Adipocyte (in vitro differentiated cells): ENCODE data around the gene TAPT1.
"Not testable (repeated sequence)": the region's sequence is repeated elsewhere in the genome, so short reads cannot be mapped to it uniquely, and the experiment has no call there.

Source experiments
- DNase-seq: peaks from one replicate; pipeline ENCODE4 v3.0.0-alpha.2; 2015; ENCODE audit warnings: low read depth
- H3K27me3 ChIP-seq: replicated peaks from 2 replicates; pipeline ENCODE4 v1.7.0; 2013; ENCODE audit warnings: mild to moderate bottlenecking, low read length, moderate library complexity; ENCODE audit not compliant: control insufficient read depth, insufficient read depth
- H3K36me3 ChIP-seq: 2 replicates; pipeline ENCODE4 v1.7.0; 2013; ENCODE audit warnings: low read length, mild to moderate bottlenecking, moderate library complexity; ENCODE audit not compliant: control insufficient read depth, insufficient read depth, severe bottlenecking
- H3K4me1 ChIP-seq: 2 replicates; pipeline ENCODE4 v1.7.0; 2013; ENCODE audit warnings: mild to moderate bottlenecking, low read length, moderate library complexity; ENCODE audit not compliant: control insufficient read depth, insufficient read depth
- H3K4me3 ChIP-seq: 2 replicates; pipeline ENCODE4 v1.7.0; 2013; ENCODE audit warnings: mild to moderate bottlenecking, low read length, moderate library complexity
- H3K9ac ChIP-seq: 2 replicates; pipeline ENCODE4 v1.7.0; 2013; ENCODE audit warnings: mild to moderate bottlenecking, low read length, moderate library complexity
- H3K9me3 ChIP-seq: 2 replicates; pipeline ENCODE4 v1.7.0; 2013; ENCODE audit warnings: mild to moderate bottlenecking, low read length, moderate library complexity; ENCODE audit not compliant: control insufficient read depth

The TAPT1 gene

DNA sequence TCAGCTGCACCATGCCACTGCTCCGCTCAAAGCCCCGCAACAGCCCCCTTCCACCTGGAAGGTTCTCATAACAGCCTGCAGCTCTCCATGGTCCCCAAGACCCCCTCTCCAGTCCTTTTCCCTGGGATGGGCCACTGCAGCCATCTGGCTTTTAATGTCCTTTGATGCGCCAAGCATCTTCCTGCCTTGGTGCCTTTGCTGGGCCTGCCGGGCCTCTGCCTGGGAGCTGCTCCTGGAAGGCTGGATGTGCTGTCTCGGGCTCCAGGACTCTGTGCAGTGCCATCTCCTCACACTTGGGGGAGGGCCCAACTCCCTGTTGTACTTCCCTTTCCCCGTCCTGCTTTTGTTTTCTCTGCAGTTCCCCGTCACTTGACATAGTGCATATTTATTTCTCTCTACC, 60.3 kb downstream of the TAPT1 start:
- Histone ChIP-seq H3K4me3 (no peak overlapping the region), H3K4me1 (peaks cover 5% of the 10 kb centered on the region), H3K27me3 (no peaks in the 10 kb centered on the region), H3K9me3 (no peaks in the 10 kb centered on the region), H3K9ac (no peak overlapping the region), H3K36me3 (peaks cover 75% of the 10 kb centered on the region)
- DNase-seq: no peak

- Histone ChIP-seq H3K4me3 (no peak overlapping the region), H3K36me3 (peaks cover 48% of the 10 kb centered on the region), H3K9me3 (no peaks in the 10 kb centered on the region), H3K4me1 (peaks cover 6% of the 10 kb centered on the region), H3K9ac (no peak overlapping the region), H3K27me3 (no peaks in the 10 kb centered on the region)
- DNase-seq: no peak
Measured at GRCh38 chr4:16162891-16163290, 63.4 kb downstream of the TAPT1 start.

DNA sequence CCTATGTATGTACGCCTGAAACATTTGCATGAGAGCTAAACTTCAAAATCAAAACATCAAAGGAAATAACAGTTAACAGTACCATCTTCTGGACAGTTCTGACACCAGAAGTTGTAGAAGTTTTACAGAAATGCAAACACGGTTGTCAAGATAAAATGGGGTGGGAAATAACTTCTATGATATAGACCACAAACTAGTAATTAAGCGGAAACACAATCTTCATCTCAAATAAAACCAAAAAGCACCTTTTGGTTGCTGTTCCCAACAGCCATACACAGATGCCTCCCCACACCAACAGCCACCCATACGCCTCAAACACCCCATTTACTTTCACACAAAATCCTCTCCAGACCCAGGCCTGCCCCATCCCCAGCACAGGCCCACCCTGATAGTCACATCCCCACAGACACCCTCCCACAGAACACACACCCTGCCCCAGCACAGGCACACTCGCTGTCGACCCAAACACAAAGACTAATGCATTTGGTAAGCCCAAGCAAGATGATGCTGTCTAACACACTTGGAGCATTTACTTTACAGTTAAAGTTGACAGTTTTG, 64.3 kb downstream of the TAPT1 start:
- Histone ChIP-seq H3K9ac (no peak overlapping the region), H3K4me3 (no peak overlapping the region), H3K9me3 (no peaks in the 10 kb centered on the region), H3K4me1 (peaks cover 11% of the 10 kb centered on the region), H3K36me3 (peaks cover 44% of the 10 kb centered on the region), H3K27me3 (no peaks in the 10 kb centered on the region)
- no peak for DNase-seq

GRCh38 chr4:16160457-16160856, 65.8 kb downstream of the TAPT1 start:
- H3K4me3 ChIP-seq: no peak overlapping the region
- no peaks in the 10 kb centered on the region for H3K27me3 ChIP-seq
- H3K36me3 ChIP-seq: peaks cover 31% of the 10 kb centered on the region
- no peak for DNase-seq
- H3K9ac ChIP-seq: no peak overlapping the region
- H3K9me3 ChIP-seq: no peaks in the 10 kb centered on the region
- peaks cover 11% of the 10 kb centered on the region for H3K4me1 ChIP-seq

DNA sequence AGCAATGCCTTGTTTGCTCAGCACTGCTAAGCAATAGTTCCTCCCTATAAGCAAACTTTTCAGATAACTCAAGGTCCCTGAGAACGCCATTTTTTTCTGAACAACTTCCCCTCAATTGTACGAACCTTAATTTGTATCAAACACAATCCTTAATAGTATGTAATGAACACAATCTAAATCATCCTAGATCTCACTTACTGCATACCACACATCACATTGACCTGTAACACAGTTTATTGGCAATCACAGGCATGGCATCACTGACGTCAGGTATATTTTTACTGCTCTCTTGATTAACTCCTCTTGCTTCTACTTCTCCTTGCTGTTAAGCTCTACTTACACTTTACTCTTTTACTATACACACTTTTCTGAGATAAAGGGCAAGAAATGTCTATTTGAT, 67.0 kb downstream of the TAPT1 start:
- Histone ChIP-seq H3K9me3 (no peaks in the 10 kb centered on the region), H3K4me3 (no peak overlapping the region), H3K36me3 (peaks cover 21% of the 10 kb centered on the region), H3K27me3 (no peaks in the 10 kb centered on the region), H3K9ac (no peak overlapping the region), H3K4me1 (peaks cover 11% of the 10 kb centered on the region)
- DNase-seq: no peak

DNA sequence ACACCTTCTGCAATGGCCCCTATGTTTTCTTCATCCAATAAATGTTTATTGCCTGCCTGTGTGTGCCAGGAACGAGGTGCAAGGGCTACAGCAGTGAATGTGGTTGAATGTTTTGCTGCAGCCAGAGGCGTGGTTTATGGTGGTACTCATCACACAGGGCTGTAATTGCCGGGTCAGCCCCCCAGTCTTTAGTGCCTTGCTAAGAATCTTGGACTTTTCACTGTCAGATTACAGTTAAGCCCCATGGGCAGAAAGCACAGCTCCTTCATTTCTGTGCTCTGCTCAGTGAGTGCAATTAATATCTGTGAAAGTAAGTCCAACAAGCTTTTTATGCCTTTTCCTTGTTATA, 67.8 kb downstream of the TAPT1 start:
- no peak overlapping the region for H3K4me3 ChIP-seq
- H3K4me1 ChIP-seq: peaks cover 11% of the 10 kb centered on the region
- peaks cover 13% of the 10 kb centered on the region for H3K36me3 ChIP-seq
- no peak for DNase-seq
- no peak overlapping the region for H3K9ac ChIP-seq
- H3K9me3 ChIP-seq: no peaks in the 10 kb centered on the region
- no peaks in the 10 kb centered on the region for H3K27me3 ChIP-seq

GRCh38 chr4:16157609-16158503, 68.4 kb downstream of the TAPT1 start:
- H3K9ac ChIP-seq: no peak overlapping the region
- DNase-seq: peak; percentile 38
- no peaks in the 10 kb centered on the region for H3K27me3 ChIP-seq
- H3K4me3 ChIP-seq: no peak overlapping the region
- peaks cover 7% of the 10 kb centered on the region for H3K36me3 ChIP-seq
- peaks cover 11% of the 10 kb centered on the region for H3K4me1 ChIP-seq
- no peaks in the 10 kb centered on the region for H3K9me3 ChIP-seq

DNA sequence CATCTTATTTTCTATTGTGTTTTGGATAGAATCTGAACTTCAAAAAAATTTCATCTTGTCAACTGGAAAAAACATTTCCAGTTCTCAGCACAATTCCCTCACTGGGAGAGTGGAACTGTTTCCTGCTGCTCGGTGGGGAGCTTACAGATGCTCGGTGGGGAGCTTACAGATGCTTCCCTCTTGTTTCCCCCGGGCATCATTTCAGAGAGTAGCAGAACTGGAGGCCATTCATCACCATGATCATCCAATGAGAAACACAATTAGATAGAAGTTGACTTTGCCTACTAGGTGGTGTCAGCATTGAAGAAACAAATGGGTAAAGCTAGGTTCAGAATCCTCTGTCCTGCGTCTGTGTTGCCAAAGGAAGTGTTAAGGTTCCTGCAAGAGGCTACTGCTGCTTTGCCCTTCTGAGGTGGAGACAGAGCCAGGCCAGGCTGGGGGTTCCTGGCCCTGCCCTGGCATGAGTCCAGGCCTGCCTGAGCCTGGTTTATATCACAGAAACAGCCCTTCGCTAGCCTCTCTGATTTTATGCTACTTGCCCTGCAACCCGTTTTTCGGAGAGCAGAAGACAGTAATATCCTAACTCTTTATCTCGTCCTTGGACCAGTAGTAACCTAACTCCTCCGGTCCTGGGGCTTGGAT, 70.6 kb downstream of the TAPT1 start:
- Histone ChIP-seq H3K27me3 (no peaks in the 10 kb centered on the region), H3K4me3 (no peak overlapping the region), H3K36me3 (no peaks in the 10 kb centered on the region), H3K4me1 (peaks cover 18% of the 10 kb centered on the region), H3K9me3 (no peaks in the 10 kb centered on the region), H3K9ac (no peak overlapping the region)
- no peak for DNase-seq

- Histone ChIP-seq H3K9me3 (no peaks in the 10 kb centered on the region), H3K4me3 (no peak overlapping the region), H3K9ac (no peak overlapping the region), H3K27me3 (no peaks in the 10 kb centered on the region), H3K4me1 (peaks cover 18% of the 10 kb centered on the region), H3K36me3 (no peaks in the 10 kb centered on the region)
- DNase-seq: peak; percentile 7
Measured at GRCh38 chr4:16154451-16154850, 71.8 kb downstream of the TAPT1 start.

DNA sequence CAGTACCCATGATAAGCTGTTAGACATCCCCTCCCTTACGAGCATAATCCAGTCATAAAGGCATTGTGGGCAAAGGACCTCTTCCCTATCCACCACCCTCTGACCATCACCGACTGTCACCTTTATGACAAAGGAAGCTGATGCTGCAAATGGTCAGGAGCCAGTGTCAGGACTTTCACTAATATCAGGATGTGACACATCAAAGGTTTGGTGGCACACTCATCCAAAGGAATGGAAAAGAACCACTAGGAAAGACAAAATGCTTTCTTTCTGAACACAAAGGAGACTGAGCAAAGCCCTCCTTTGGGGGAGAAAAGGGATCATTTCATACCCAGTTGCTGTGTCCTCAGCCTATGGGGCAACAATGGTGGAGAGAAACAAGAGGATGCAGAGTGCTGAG, 75.6 kb downstream of the TAPT1 start:
- DNase-seq: no peak
- H3K36me3 ChIP-seq: no peaks in the 10 kb centered on the region

GRCh38 chr4:16144913-16145312, 81.4 kb downstream of the TAPT1 start:
- not testable (repeated sequence) for DNase-seq, H3K4me1 ChIP-seq, H3K9ac ChIP-seq, H3K36me3 ChIP-seq, H3K4me3 ChIP-seq
- peaks cover 33% of the 10 kb centered on the region for H3K9me3 ChIP-seq
- peaks cover 11% of the 10 kb centered on the region for H3K27me3 ChIP-seq

More for the DNA sequence above, 75.6 kb downstream of the TAPT1 start:
- no peak overlapping the region for H3K4me3 ChIP-seq
- H3K9ac ChIP-seq: no peak overlapping the region
- H3K9me3 ChIP-seq: peaks cover 4% of the 10 kb centered on the region
- H3K4me1 ChIP-seq: peaks cover 7% of the 10 kb centered on the region
- H3K27me3 ChIP-seq: peaks cover 4% of the 10 kb centered on the region
